PC-9 (cell line): ENCODE results near the gene ACTR5. TPM values are rescaled to one million over a fixed set of nuclear protein-coding genes. Genes with fewer than 3 reads are reported as not detected.
A peak's percentile ranks its signal among the peaks of the same experiment; 100 is the strongest.

ENCODE experiments used
- BruUV-seq: library from RNA; stranded (reverse); fragments of 400-500 nt; replicated peaks from 2 replicates; lab custom pipeline; 2021; lab: Mats Ljungman, UMichigan
- CTCF ChIA-PET: fragments of 300-600 bp; sonication (Branson Sonifier 250); formaldehyde crosslinking; loops from one replicate; lab custom pipeline; 2022; ENCODE audit warnings: antibody characterized with exemption; lab: Charles Lee
- POLR2A ChIA-PET: fragments of 300-600 bp; sonication (Branson Sonifier 250); formaldehyde crosslinking; loops from one replicate; lab custom pipeline; 2022; ENCODE audit warnings: antibody characterized with exemption; ENCODE audit not compliant: unreplicated experiment; lab: Charles Lee
- DNase-seq, 2 experiments: peaks; one replicate each; pipeline versions ENCODE4 v3.0.0 to v3.0.0-alpha.2; 2015 to 2022; ENCODE audit warnings: mixed read lengths in 1 of 2
- H2AFZ ChIP-seq: fragments of 200-600 bp; sonication (generic); 2 replicates; pipeline ENCODE4 v1.8.1; 2017; ENCODE audit warnings: antibody characterized with exemption
- H3F3A ChIP-seq: fragments of 200-600 bp; sonication (generic); 2 replicates; pipeline ENCODE4 v1.8.1; 2017; ENCODE audit warnings: antibody characterized with exemption, mild to moderate bottlenecking, low read depth; ENCODE audit not compliant: insufficient read depth
- H3K27ac ChIP-seq: fragments of 200-600 bp; sonication (generic); 2 replicates; pipeline ENCODE4 v1.6.1; 2016; ENCODE audit warnings: mixed run types
- H3K27me3 ChIP-seq: fragments of 200-600 bp; sonication (generic); 2 replicates; pipeline ENCODE4 v1.6.1; 2016; ENCODE audit warnings: low read depth, mixed run types; ENCODE audit not compliant: insufficient read depth
- H3K36me3 ChIP-seq: fragments of 200-600 bp; sonication (generic); 2 replicates; pipeline ENCODE4 v1.6.1; 2016; ENCODE audit warnings: low read depth, mixed run types
- H3K4me1 ChIP-seq: fragments of 200-600 bp; sonication (generic); replicated peaks from 2 replicates; pipeline ENCODE4 v1.6.1; 2016; ENCODE audit warnings: mixed run types; ENCODE audit not compliant: insufficient read depth
- H3K4me2 ChIP-seq: fragments of 200-600 bp; sonication (generic); 2 replicates; pipeline ENCODE4 v1.6.1; 2017; ENCODE audit warnings: mixed run types
- H3K4me3 ChIP-seq: fragments of 200-600 bp; sonication (generic); 2 replicates; pipeline ENCODE4 v1.6.1; 2016; ENCODE audit warnings: mixed run types
- H3K79me2 ChIP-seq: fragments of 200-600 bp; sonication (generic); 2 replicates; pipeline ENCODE4 v1.6.1; 2017; ENCODE audit warnings: low read depth, mixed run types
- H3K9me2 ChIP-seq: fragments of 200-600 bp; sonication (generic); 2 replicates; pipeline ENCODE4 v1.8.1; 2017; ENCODE audit warnings: mild to moderate bottlenecking; ENCODE audit not compliant: insufficient read depth
- H3K9me3 ChIP-seq: fragments of 200-600 bp; sonication (generic); 2 replicates; pipeline ENCODE4 v1.8.1; 2016; ENCODE audit warnings: low read depth; ENCODE audit not compliant: insufficient read depth
- H4K20me1 ChIP-seq: fragments of 200-600 bp; sonication (generic); 2 replicates; pipeline ENCODE4 v1.8.1; 2017; ENCODE audit not compliant: insufficient read depth
- EZH2 ChIP-seq: fragments of 200-600 bp; sonication (generic); IDR thresholded peaks from 2 replicates; pipeline ENCODE4 v1.8.0; 2017; ENCODE audit warnings: antibody characterized with exemption, low read depth
- intact Hi-C: fragments of 100-400 bp; cut with micrococcal nuclease; formaldehyde crosslinking; loops from one replicate; pipeline ENCODE4 v1.10.0; 2022; ENCODE audit not compliant: unreplicated experiment
- total RNA-seq: library from RNA; stranded (reverse); gene quantifications from 2 replicates; pipeline ENCODE4 v1.2.3, GENCODE V29; 2021
- TF ChIP-seq, protein P1 (sequence below): fragments of 200-600 bp; sonication (generic); conservative IDR thresholded peaks from 2 replicates; pipeline ENCODE4 v1.6.1; 2017; ENCODE audit warnings: mixed run types, antibody characterized with exemption, mild to moderate bottlenecking, moderate library complexity

ACTR5 gene
- total RNA-seq, 1 experiment from 2014 or later: 7.8 TPM

DNA sequence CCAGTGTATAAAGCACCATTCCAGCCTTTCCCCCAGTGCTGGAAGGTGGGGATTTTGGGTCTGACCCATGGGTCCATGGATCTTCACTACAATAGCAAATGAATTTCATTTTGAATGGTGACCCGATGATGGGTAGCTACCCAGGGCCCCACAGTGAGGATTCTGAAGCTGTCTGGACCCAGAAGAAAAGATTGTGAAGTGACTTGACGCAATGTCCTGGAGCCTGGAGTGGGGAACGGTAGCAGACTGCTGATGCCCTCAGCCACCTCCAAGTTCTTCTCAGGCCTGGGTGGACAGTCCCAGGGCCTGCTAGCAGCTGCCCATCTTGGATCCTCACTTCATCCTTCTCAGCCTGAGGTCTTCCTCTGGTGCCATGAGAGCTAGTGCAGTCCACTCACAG lies 47.3 kb upstream of the ACTR5 start:
- TF ChIP-seq, protein P1, sequence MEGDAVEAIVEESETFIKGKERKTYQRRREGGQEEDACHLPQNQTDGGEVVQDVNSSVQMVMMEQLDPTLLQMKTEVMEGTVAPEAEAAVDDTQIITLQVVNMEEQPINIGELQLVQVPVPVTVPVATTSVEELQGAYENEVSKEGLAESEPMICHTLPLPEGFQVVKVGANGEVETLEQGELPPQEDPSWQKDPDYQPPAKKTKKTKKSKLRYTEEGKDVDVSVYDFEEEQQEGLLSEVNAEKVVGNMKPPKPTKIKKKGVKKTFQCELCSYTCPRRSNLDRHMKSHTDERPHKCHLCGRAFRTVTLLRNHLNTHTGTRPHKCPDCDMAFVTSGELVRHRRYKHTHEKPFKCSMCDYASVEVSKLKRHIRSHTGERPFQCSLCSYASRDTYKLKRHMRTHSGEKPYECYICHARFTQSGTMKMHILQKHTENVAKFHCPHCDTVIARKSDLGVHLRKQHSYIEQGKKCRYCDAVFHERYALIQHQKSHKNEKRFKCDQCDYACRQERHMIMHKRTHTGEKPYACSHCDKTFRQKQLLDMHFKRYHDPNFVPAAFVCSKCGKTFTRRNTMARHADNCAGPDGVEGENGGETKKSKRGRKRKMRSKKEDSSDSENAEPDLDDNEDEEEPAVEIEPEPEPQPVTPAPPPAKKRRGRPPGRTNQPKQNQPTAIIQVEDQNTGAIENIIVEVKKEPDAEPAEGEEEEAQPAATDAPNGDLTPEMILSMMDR: no peak
- TF ChIP-seq EZH2: no peak
- Histone ChIP-seq H3K4me2 (no peak overlapping the region), H3K4me3 (no peak overlapping the region), H4K20me1 (no peaks in the 10 kb centered on the region), H3F3A (no peaks in the 10 kb centered on the region), H3K36me3 (no peaks in the 10 kb centered on the region), H3K9me3 (no peaks in the 10 kb centered on the region), H3K27ac (no peak overlapping the region), H3K27me3 (peaks cover 100% of the 10 kb centered on the region), H3K9me2 (no peaks in the 10 kb centered on the region), H2AFZ (no peak overlapping the region), H3K79me2 (no peaks in the 10 kb centered on the region), H3K4me1 (no peaks in the 10 kb centered on the region)
- BruUV-seq: no TSS peak
- ChIA-PET CTCF (no interaction called here), POLR2A (no interaction called here)
- DNase-seq: peak in 1 of 2 experiments; percentile 17
- intact Hi-C loops: no loop called here

DNA sequence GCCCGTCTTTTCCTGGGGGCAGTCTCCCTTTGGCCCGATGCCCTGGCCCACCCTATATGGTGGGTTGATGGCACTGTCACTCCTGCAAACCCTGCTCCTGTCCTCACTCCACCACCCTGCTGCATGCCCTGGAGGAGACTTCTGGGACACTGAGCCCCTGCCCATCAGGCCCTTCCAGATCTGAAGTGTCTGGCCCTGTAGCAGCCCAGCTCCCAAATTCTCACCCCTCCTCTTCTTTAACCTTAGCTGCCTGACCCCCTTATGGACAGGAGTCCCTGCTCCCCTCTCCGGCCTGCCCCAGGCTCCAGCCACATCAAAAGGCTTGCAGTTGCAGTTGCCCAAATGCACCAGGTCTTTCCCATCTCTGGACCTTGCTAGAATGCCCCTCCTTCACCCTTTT lies 44.7 kb upstream of the ACTR5 start:
- H3K4me3 ChIP-seq: no peak overlapping the region
- no peaks in the 10 kb centered on the region for H3K9me2 ChIP-seq
- no peak overlapping the region for H2AFZ ChIP-seq
- peak in 1 of 2 experiments; percentile 12 for DNase-seq
- TF ChIP-seq, protein P1: no peak
- no peak for TF ChIP-seq EZH2
- H3K27ac ChIP-seq: no peak overlapping the region
- peaks cover 97% of the 10 kb centered on the region for H3K27me3 ChIP-seq
- ChIA-PET CTCF (no interaction called here), POLR2A (interaction anchor here (0.7 kb wide), 1 partner anchor 522 kb away, joined by 3 read pairs; no protein-coding TSS in a partner anchor)
- H3K36me3 ChIP-seq: no peaks in the 10 kb centered on the region
- no peak overlapping the region for H3K4me2 ChIP-seq
- H4K20me1 ChIP-seq: no peaks in the 10 kb centered on the region
- no peaks in the 10 kb centered on the region for H3K79me2 ChIP-seq
- intact Hi-C loops: no loop called here
- H3K4me1 ChIP-seq: no peaks in the 10 kb centered on the region
- H3K9me3 ChIP-seq: no peaks in the 10 kb centered on the region
- BruUV-seq: no TSS peak
- H3F3A ChIP-seq: no peaks in the 10 kb centered on the region

DNA sequence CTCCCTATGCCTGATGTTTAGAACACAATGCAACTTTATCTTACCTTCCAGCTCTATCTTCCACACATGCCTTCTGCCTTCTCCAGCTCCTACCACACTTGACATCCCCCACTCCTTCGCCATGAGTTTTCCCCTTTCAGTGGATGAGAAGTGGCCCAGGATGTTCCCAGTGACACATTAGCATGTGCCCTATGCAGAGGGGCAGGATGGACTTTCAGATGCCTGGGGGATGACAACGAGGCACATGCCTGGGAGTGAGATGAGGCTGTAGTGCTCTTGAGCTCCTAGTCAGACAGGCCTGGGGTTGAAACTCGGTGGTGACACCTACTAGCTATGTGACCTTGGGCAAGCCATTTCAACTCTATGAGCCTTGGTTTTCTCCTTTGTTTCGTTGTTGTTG lies 44.1 kb upstream of the ACTR5 start:
- Histone ChIP-seq H3K4me3 (no peak overlapping the region), H3K9me3 (no peaks in the 10 kb centered on the region), H3K4me2 (no peak overlapping the region), H3K79me2 (no peaks in the 10 kb centered on the region), H3K4me1 (no peaks in the 10 kb centered on the region), H3F3A (no peaks in the 10 kb centered on the region), H3K27me3 (peaks cover 97% of the 10 kb centered on the region), H3K9me2 (no peaks in the 10 kb centered on the region), H4K20me1 (no peaks in the 10 kb centered on the region), H2AFZ (no peak overlapping the region), H3K36me3 (no peaks in the 10 kb centered on the region), H3K27ac (no peak overlapping the region)
- ChIA-PET POLR2A (interaction anchor here (0.7 kb wide), 1 partner anchor 523 kb away, joined by 3 read pairs; no protein-coding TSS in a partner anchor), CTCF (no interaction called here)
- intact Hi-C loops: no loop called here
- BruUV-seq: no TSS peak
- DNase-seq: no peak
- no peak for TF ChIP-seq EZH2
- TF ChIP-seq, protein P1: no peak
